ENCODE data around the gene NMRK1.

Gene NMRK1

DNA sequence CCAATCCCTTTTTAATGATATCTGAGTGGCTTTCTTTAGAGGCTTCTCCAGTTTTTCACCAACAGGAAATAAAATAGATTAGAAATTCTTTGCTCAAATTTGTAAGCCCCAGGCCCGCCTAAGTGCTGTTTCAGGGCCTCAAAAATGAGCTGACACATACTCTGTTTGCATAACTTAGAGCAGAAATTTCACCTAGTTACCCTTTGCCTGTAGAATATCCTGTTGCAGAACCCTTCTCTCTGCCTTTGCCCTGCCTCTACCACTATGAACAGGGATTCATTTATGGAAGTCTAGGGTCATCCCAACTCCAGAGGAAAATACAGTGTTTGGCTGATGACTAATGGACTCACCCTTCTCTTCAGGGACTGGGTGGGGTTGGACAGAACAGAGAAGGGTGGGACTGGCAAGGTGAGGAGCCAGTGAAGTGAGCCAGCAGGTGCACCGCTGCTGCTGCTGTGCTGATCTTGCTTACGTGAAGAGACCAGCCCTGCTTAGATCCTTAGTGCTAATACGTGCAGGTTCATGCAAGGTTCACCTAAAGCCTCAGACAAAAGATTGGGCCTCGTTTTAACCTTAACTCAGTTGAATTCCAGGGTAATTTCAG lies 23.2 kb upstream of the NMRK1 start:
- TF ChIP-seq SUZ12 (IDR thresholded peaks at IDR 0.05; ENCODE audit: extremely low read depth, insufficient read depth, insufficient read length) (no peak), ZNF274 (IDR thresholded peaks at IDR 0.05; ENCODE audit: low read depth, low read length) (no peak), YY1 (IDR thresholded peaks at IDR 0.05; ENCODE audit: insufficient read depth, insufficient read length) (no peak)
- H3K27me3 ChIP-seq (ENCODE audit: insufficient read depth, insufficient read length) = no peaks in the 10 kb centered on the region
- H3K4me3 ChIP-seq (ENCODE audit: insufficient read length, low read depth) = no peak overlapping the region
- H3K36me3 ChIP-seq (ENCODE audit: insufficient read depth, insufficient read length, low read length) = no peaks in the 10 kb centered on the region
- H3K9me3 ChIP-seq (ENCODE audit: insufficient read depth, low read length) = no peaks in the 10 kb centered on the region
- no peak for DNase-seq (ENCODE audit: low read depth, low spot score)
- no peaks in the 10 kb centered on the region for H3K4me1 ChIP-seq (ENCODE audit: insufficient read depth, insufficient read length)
- no peak overlapping the region for H3K9ac ChIP-seq (ENCODE audit: insufficient read length, low read depth)

- TF ChIP-seq YY1 (IDR thresholded peaks at IDR 0.05; ENCODE audit: insufficient read depth, insufficient read length) (no peak), ZNF274 (IDR thresholded peaks at IDR 0.05; ENCODE audit: low read depth, low read length) (no peak), SUZ12 (IDR thresholded peaks at IDR 0.05; ENCODE audit: extremely low read depth, insufficient read depth, insufficient read length) (no peak)
- Histone ChIP-seq H3K27me3 (ENCODE audit: insufficient read depth, insufficient read length) (no peaks in the 10 kb centered on the region), H3K4me3 (ENCODE audit: insufficient read length, low read depth) (no peak overlapping the region), H3K9me3 (ENCODE audit: insufficient read depth, low read length) (no peaks in the 10 kb centered on the region), H3K4me1 (ENCODE audit: insufficient read depth, insufficient read length) (no peaks in the 10 kb centered on the region), H3K36me3 (ENCODE audit: insufficient read depth, insufficient read length, low read length) (no peaks in the 10 kb centered on the region), H3K9ac (ENCODE audit: insufficient read length, low read depth) (no peak overlapping the region)
- no peak for DNase-seq (ENCODE audit: low read depth, low spot score)
These were observed 21.4 kb upstream of the NMRK1 start for GRCh38 chr9:75109210-75109839.

DNA sequence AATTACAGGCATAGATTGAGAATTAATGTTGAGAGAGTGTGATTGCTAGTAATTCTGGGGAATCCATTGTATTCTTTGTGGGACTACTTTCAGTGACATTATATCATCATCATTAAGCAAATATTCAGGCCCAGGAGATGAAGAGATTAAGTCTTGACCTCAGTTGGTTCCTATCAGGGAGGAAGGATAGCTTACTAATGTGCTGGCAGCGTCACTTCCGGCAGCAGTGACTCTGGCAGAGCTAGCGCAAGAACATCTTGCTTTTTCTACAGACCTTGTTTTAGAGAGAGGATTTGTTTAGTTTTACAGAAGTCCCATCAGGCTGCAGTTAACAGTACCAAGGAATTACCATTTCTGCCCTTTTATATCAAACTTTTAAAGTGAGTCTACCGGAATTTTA lies 20.6 kb upstream of the NMRK1 start:
- H3K36me3 ChIP-seq (ENCODE audit: insufficient read depth, insufficient read length, low read length) = no peaks in the 10 kb centered on the region
- DNase-seq (ENCODE audit: low read depth, low spot score) = no peak
- no peaks in the 10 kb centered on the region for H3K4me1 ChIP-seq (ENCODE audit: insufficient read depth, insufficient read length)
- no peak overlapping the region for H3K4me3 ChIP-seq (ENCODE audit: insufficient read length, low read depth)
- TF ChIP-seq YY1 (IDR thresholded peaks at IDR 0.05; ENCODE audit: insufficient read depth, insufficient read length) (no peak), ZNF274 (IDR thresholded peaks at IDR 0.05; ENCODE audit: low read depth, low read length) (no peak), SUZ12 (IDR thresholded peaks at IDR 0.05; ENCODE audit: extremely low read depth, insufficient read depth, insufficient read length) (no peak)
- H3K9me3 ChIP-seq (ENCODE audit: insufficient read depth, low read length) = no peaks in the 10 kb centered on the region
- no peak overlapping the region for H3K9ac ChIP-seq (ENCODE audit: insufficient read length, low read depth)
- no peaks in the 10 kb centered on the region for H3K27me3 ChIP-seq (ENCODE audit: insufficient read depth, insufficient read length)

- Histone ChIP-seq H3K4me1 (ENCODE audit: insufficient read depth, insufficient read length) (no peaks in the 10 kb centered on the region), H3K4me3 (ENCODE audit: insufficient read length, low read depth) (no peak overlapping the region), H3K27me3 (ENCODE audit: insufficient read depth, insufficient read length) (no peaks in the 10 kb centered on the region), H3K9ac (ENCODE audit: insufficient read length, low read depth) (no peak overlapping the region), H3K9me3 (ENCODE audit: insufficient read depth, low read length) (no peaks in the 10 kb centered on the region), H3K36me3 (ENCODE audit: insufficient read depth, insufficient read length, low read length) (no peaks in the 10 kb centered on the region)
- TF ChIP-seq ZNF274 (IDR thresholded peaks at IDR 0.05; ENCODE audit: low read depth, low read length) (no peak), YY1 (IDR thresholded peaks at IDR 0.05; ENCODE audit: insufficient read depth, insufficient read length) (no peak), SUZ12 (IDR thresholded peaks at IDR 0.05; ENCODE audit: extremely low read depth, insufficient read depth, insufficient read length) (no peak)
- DNase-seq (ENCODE audit: low read depth, low spot score) = no peak
These were observed 18.9 kb upstream of the NMRK1 start for GRCh38 chr9:75106857-75107256.

DNA sequence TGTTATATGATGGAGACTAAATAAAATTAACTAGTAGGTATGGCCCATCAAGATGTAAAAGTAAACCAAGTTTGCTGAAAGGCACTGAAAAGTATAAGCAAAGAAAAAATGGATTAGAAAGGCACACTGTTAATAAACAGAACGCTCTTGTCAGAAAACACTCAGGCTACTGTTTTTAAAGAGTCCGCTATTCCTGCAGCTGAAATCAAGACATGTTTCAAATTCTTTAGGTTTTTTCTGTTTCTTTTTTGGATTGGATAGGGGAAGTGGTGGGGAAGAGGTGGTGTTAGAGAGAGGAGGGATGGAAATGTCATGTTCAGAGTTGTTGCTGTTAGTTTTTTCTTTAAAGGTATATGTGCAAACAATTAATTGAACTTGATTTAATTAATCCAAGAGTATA lies 17.9 kb upstream of the NMRK1 start:
- TF ChIP-seq SUZ12 (IDR thresholded peaks at IDR 0.05; ENCODE audit: extremely low read depth, insufficient read depth, insufficient read length) (no peak), YY1 (IDR thresholded peaks at IDR 0.05; ENCODE audit: insufficient read depth, insufficient read length) (no peak), ZNF274 (IDR thresholded peaks at IDR 0.05; ENCODE audit: low read depth, low read length) (no peak)
- H3K4me1 ChIP-seq (ENCODE audit: insufficient read depth, insufficient read length) = no peaks in the 10 kb centered on the region
- no peak overlapping the region for H3K4me3 ChIP-seq (ENCODE audit: insufficient read length, low read depth)
- H3K9ac ChIP-seq (ENCODE audit: insufficient read length, low read depth) = no peak overlapping the region
- no peaks in the 10 kb centered on the region for H3K9me3 ChIP-seq (ENCODE audit: insufficient read depth, low read length)
- H3K36me3 ChIP-seq (ENCODE audit: insufficient read depth, insufficient read length, low read length) = no peaks in the 10 kb centered on the region
- no peak for DNase-seq (ENCODE audit: low read depth, low spot score)
- no peaks in the 10 kb centered on the region for H3K27me3 ChIP-seq (ENCODE audit: insufficient read depth, insufficient read length)

DNA sequence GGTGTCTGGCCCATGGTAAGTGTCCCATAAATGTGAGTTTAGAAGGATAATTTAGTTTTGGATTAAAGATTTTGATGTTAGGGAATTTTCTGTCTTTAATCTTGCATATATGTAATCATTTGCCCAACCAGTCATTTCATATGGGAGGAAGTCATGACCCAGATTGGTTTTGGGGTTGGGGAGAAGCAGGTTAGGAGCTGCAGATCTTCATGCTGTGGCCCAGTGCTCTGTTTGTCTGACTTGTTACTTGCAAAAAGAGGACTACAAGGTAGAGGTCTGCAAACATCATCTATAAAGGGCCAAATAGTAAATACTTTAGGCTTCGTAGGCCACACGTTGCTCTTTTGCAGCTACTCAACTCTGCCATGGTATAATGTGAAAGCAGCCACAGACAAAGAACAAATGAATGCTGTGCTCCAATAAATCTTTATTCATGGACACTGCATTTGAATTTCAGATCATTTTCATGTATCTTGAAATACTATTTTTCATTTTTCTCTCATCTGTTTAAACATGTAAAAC lies 17.1 kb upstream of the NMRK1 start:
- no peak for DNase-seq (ENCODE audit: low read depth, low spot score)
- H3K27me3 ChIP-seq (ENCODE audit: insufficient read depth, insufficient read length) = no peaks in the 10 kb centered on the region
- TF ChIP-seq ZNF274 (IDR thresholded peaks at IDR 0.05; ENCODE audit: low read depth, low read length) (no peak), YY1 (IDR thresholded peaks at IDR 0.05; ENCODE audit: insufficient read depth, insufficient read length) (no peak), SUZ12 (IDR thresholded peaks at IDR 0.05; ENCODE audit: extremely low read depth, insufficient read depth, insufficient read length) (no peak)
- H3K9ac ChIP-seq (ENCODE audit: insufficient read length, low read depth) = no peak overlapping the region
- no peaks in the 10 kb centered on the region for H3K4me1 ChIP-seq (ENCODE audit: insufficient read depth, insufficient read length)
- H3K9me3 ChIP-seq (ENCODE audit: insufficient read depth, low read length) = no peaks in the 10 kb centered on the region
- no peak overlapping the region for H3K4me3 ChIP-seq (ENCODE audit: insufficient read length, low read depth)
- no peaks in the 10 kb centered on the region for H3K36me3 ChIP-seq (ENCODE audit: insufficient read depth, insufficient read length, low read length)

GRCh38 chr9:75104607-75105006 lies 16.7 kb upstream of the NMRK1 start:
- DNase-seq (ENCODE audit: low read depth, low spot score) = no peak
- no peaks in the 10 kb centered on the region for H3K9me3 ChIP-seq (ENCODE audit: insufficient read depth, low read length)
- no peak overlapping the region for H3K4me3 ChIP-seq (ENCODE audit: insufficient read length, low read depth)
- no peaks in the 10 kb centered on the region for H3K27me3 ChIP-seq (ENCODE audit: insufficient read depth, insufficient read length)
- no peaks in the 10 kb centered on the region for H3K4me1 ChIP-seq (ENCODE audit: insufficient read depth, insufficient read length)
- H3K9ac ChIP-seq (ENCODE audit: insufficient read length, low read depth) = no peak overlapping the region
- H3K36me3 ChIP-seq (ENCODE audit: insufficient read depth, insufficient read length, low read length) = no peaks in the 10 kb centered on the region
- TF ChIP-seq YY1 (IDR thresholded peaks at IDR 0.05; ENCODE audit: insufficient read depth, insufficient read length) (no peak), SUZ12 (IDR thresholded peaks at IDR 0.05; ENCODE audit: extremely low read depth, insufficient read depth, insufficient read length) (no peak), ZNF274 (IDR thresholded peaks at IDR 0.05; ENCODE audit: low read depth, low read length) (no peak)

Data from NT2/D1 (cell line).